HepG2 (cell line): ENCODE measurements around the gene ACER2.

Source experiments
- ZFP41 ChIP-seq: sonication (generic); formaldehyde crosslinking; IDR thresholded peaks from 2 replicates; pipeline ENCODE4 v1.4.0; 2020; ENCODE audit warnings: mild to moderate bottlenecking, missing genetic modification reagents, borderline replicate concordance
- TF ChIP-seq, protein P1 (sequence below): sonication (generic); formaldehyde crosslinking; IDR thresholded peaks from 2 replicates; pipeline ENCODE4 v1.5.0; 2020; ENCODE audit warnings: mild to moderate bottlenecking, missing genetic modification reagents, moderate library complexity

DNA sequence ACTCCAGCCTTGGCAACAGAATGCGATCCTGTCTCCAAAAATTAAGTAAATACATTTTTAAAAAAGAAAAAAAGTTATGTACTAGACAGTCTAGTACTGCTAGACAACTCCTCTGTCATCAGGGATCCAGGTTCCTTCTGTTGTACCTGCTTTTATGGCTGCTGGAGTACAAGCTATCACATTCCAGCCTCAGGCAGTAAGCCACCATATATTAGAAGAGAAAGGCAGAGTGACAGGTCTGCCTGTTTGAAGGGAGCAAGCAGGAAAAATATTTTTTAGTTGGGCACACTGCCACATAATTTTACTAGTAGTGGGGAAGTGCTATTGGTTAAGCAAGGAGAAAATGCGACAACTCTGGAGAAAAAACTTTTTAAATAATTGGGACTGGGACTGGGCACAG lies 39.7 kb upstream of the ACER2 start:
- TF ChIP-seq, protein P1, sequence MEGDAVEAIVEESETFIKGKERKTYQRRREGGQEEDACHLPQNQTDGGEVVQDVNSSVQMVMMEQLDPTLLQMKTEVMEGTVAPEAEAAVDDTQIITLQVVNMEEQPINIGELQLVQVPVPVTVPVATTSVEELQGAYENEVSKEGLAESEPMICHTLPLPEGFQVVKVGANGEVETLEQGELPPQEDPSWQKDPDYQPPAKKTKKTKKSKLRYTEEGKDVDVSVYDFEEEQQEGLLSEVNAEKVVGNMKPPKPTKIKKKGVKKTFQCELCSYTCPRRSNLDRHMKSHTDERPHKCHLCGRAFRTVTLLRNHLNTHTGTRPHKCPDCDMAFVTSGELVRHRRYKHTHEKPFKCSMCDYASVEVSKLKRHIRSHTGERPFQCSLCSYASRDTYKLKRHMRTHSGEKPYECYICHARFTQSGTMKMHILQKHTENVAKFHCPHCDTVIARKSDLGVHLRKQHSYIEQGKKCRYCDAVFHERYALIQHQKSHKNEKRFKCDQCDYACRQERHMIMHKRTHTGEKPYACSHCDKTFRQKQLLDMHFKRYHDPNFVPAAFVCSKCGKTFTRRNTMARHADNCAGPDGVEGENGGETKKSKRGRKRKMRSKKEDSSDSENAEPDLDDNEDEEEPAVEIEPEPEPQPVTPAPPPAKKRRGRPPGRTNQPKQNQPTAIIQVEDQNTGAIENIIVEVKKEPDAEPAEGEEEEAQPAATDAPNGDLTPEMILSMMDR (CRISPR knock-in tag) = no peak
- TF ChIP-seq ZFP41 (CRISPR knock-in tag) = no peak
